Measurements from ENCODE around the gene PLAAT5. TPM values are rescaled to one million over a fixed set of nuclear protein-coding genes. Genes with fewer than 3 reads are reported as not detected.

Gene PLAAT5
- total and polyA plus RNA-seq, 2 donors from 2014 or later: 0.72 to 7.6 TPM

- intact Hi-C loops (cut with DNase I): no loop called here
- H3K4me1 ChIP-seq (ENCODE audit: control insufficient read depth in 2 of 3, insufficient read depth in 2 of 3, low read depth in 1 of 3, low read length in 3 of 3): peaks cover 0 to 2% (median 0%) of the 10 kb centered on the region in 3 donors
- FAIRE-seq: no peak
Measured at GRCh38 chr11:63503492-63503891, 12.5 kb upstream of the PLAAT5 start.

GRCh38 chr11:63502252-63502820 is 11.4 kb upstream of the PLAAT5 start:
- no peak overlapping the region for H3K9ac ChIP-seq (ENCODE audit: low read length in 3 of 3)
- DNase-seq: no peak
- no peak overlapping the region for H3K27ac ChIP-seq (ENCODE audit: low read depth in 2 of 2, low read length in 2 of 2)
- TF ChIP-seq CTCF (IDR thresholded peaks at IDR 0.05; ENCODE audit: borderline replicate concordance, extremely low read depth, insufficient read depth): no peak
- H3K9me3 ChIP-seq (ENCODE audit: control insufficient read depth in 2 of 3, insufficient read depth in 1 of 3, low read length in 3 of 3): peaks cover 0 to 4% (median 2%) of the 10 kb centered on the region in 3 donors
- peaks cover 0 to 2% (median 0%) of the 10 kb centered on the region in 3 donors for H3K4me1 ChIP-seq (ENCODE audit: control insufficient read depth in 2 of 3, insufficient read depth in 2 of 3, low read depth in 1 of 3, low read length in 3 of 3)
- H3K4me3 ChIP-seq (ENCODE audit: low read length in 3 of 3): no peak overlapping the region
- intact Hi-C loops (cut with DNase I): no loop called here
- H3K36me3 ChIP-seq (ENCODE audit: control insufficient read depth in 2 of 3, insufficient read depth in 3 of 3, low read length in 3 of 3): no peaks in the 10 kb centered on the region
- no peaks in the 10 kb centered on the region for H3K27me3 ChIP-seq (ENCODE audit: control insufficient read depth, insufficient read depth, low read length)
- no peak for FAIRE-seq

More at GRCh38 chr11:63503492-63503891, 12.5 kb upstream of the PLAAT5 start:
- peaks cover 0 to 4% (median 2%) of the 10 kb centered on the region in 3 donors for H3K9me3 ChIP-seq (ENCODE audit: control insufficient read depth in 2 of 3, insufficient read depth in 1 of 3, low read length in 3 of 3)
- no peak for DNase-seq
- no peak overlapping the region for H3K4me3 ChIP-seq (ENCODE audit: low read length in 3 of 3)
- H3K9ac ChIP-seq (ENCODE audit: low read length in 3 of 3): no peak overlapping the region
- H3K27me3 ChIP-seq (ENCODE audit: control insufficient read depth, insufficient read depth, low read length): no peaks in the 10 kb centered on the region
- no peak overlapping the region for H3K27ac ChIP-seq (ENCODE audit: low read depth in 2 of 2, low read length in 2 of 2)
- TF ChIP-seq CTCF (IDR thresholded peaks at IDR 0.05; ENCODE audit: borderline replicate concordance, extremely low read depth, insufficient read depth): no peak
- no peaks in the 10 kb centered on the region for H3K36me3 ChIP-seq (ENCODE audit: control insufficient read depth in 2 of 3, insufficient read depth in 3 of 3, low read length in 3 of 3)

GRCh38 chr11:63501236-63501635 is 10.3 kb upstream of the PLAAT5 start:
- DNase-seq (no peak), FAIRE-seq (no peak)
- no peak overlapping the region for H3K27ac ChIP-seq (ENCODE audit: low read depth in 2 of 2, low read length in 2 of 2)
- no peak overlapping the region for H3K9ac ChIP-seq (ENCODE audit: low read length in 3 of 3)
- H3K27me3 ChIP-seq (ENCODE audit: control insufficient read depth, insufficient read depth, low read length): no peaks in the 10 kb centered on the region
- intact Hi-C loops (cut with DNase I): no loop called here
- no peak for TF ChIP-seq CTCF (IDR thresholded peaks at IDR 0.05; ENCODE audit: borderline replicate concordance, extremely low read depth, insufficient read depth)
- no peak overlapping the region for H3K4me3 ChIP-seq (ENCODE audit: low read length in 3 of 3)
- no peaks in the 10 kb centered on the region for H3K36me3 ChIP-seq (ENCODE audit: control insufficient read depth in 2 of 3, insufficient read depth in 3 of 3, low read length in 3 of 3)
- peaks cover 0 to 1% (median 0%) of the 10 kb centered on the region in 3 donors for H3K4me1 ChIP-seq (ENCODE audit: control insufficient read depth in 2 of 3, insufficient read depth in 2 of 3, low read depth in 1 of 3, low read length in 3 of 3)
- peaks cover 0 to 4% (median 2%) of the 10 kb centered on the region in 3 donors for H3K9me3 ChIP-seq (ENCODE audit: control insufficient read depth in 2 of 3, insufficient read depth in 1 of 3, low read length in 3 of 3)

- Histone ChIP-seq H3K4me3 (ENCODE audit: low read length in 3 of 3) (no peak overlapping the region), H3K27ac (ENCODE audit: low read depth in 2 of 2, low read length in 2 of 2) (no peak overlapping the region), H3K27me3 (ENCODE audit: control insufficient read depth, insufficient read depth, low read length) (no peaks in the 10 kb centered on the region), H3K9me3 (ENCODE audit: control insufficient read depth in 2 of 3, insufficient read depth in 1 of 3, low read length in 3 of 3) (peaks cover 0 to 4% (median 2%) of the 10 kb centered on the region in 3 donors), H3K9ac (ENCODE audit: low read length in 3 of 3) (no peak overlapping the region), H3K36me3 (ENCODE audit: control insufficient read depth in 2 of 3, insufficient read depth in 3 of 3, low read length in 3 of 3) (no peaks in the 10 kb centered on the region), H3K4me1 (ENCODE audit: control insufficient read depth in 2 of 3, insufficient read depth in 2 of 3, low read depth in 1 of 3, low read length in 3 of 3) (no peaks in the 10 kb centered on the region)
- FAIRE-seq (no peak), DNase-seq (no peak)
- intact Hi-C loops (cut with DNase I): no loop called here
- no peak for TF ChIP-seq CTCF (IDR thresholded peaks at IDR 0.05; ENCODE audit: borderline replicate concordance, extremely low read depth, insufficient read depth)
Measured at GRCh38 chr11:63499874-63500273, 8.9 kb upstream of the PLAAT5 start.

Measured in kidney (tissue), 14 donors.